Heart right ventricle (tissue), 16 donors: ENCODE measurements around the gene RASSF8. TPM values are rescaled to one million over a fixed set of nuclear protein-coding genes. Genes with fewer than 3 reads are reported as not detected.
A peak's percentile ranks its signal among the peaks of the same experiment; 100 is the strongest.

Experiments used
- ATAC-seq, 8 donors: fragments of 200-7000 bp; cut with Tn5 transposase; one replicate each; pipeline ENCODE4 v1.9.1; 2020; ENCODE audit warnings: mild to moderate bottlenecking in 8 of 8, moderate library complexity in 8 of 8, moderate number of reproducible peaks in 1 of 8
- DNase-seq, 2 donors: peaks; one replicate each; pipeline ENCODE4 v3.0.0-alpha.2; 2020
- H3K27ac ChIP-seq, 10 donors: fragments of 200-600 bp; sonication (generic) in 2 of 10; one replicate each; pipeline versions ENCODE4 v1.5.0 to v1.8.0; 2020 to 2022; ENCODE audit warnings: mild to moderate bottlenecking in 3 of 10
- H3K27me3 ChIP-seq, 7 donors: fragments of 200-600 bp; one replicate each; pipeline ENCODE4 v1.8.0; 2021 to 2022; ENCODE audit warnings: mild to moderate bottlenecking in 2 of 7
- H3K36me3 ChIP-seq, 9 donors: fragments of 200-600 bp; sonication (generic) in 1 of 9; one replicate each; pipeline versions ENCODE4 v1.5.0 to v1.8.0; 2020 to 2022; ENCODE audit warnings: mild to moderate bottlenecking in 2 of 9
- H3K4me1 ChIP-seq, 9 donors: fragments of 200-600 bp; sonication (generic) in 1 of 9; one replicate each; pipeline versions ENCODE4 v1.5.0 to v1.8.0; 2020 to 2022; ENCODE audit warnings: mild to moderate bottlenecking in 4 of 9
- H3K4me3 ChIP-seq, 10 donors: fragments of 200-600 bp; sonication (generic) in 2 of 10; one replicate each; pipeline versions ENCODE4 v1.5.0 to v1.8.0; 2020 to 2022; ENCODE audit warnings: mild to moderate bottlenecking in 7 of 10, moderate library complexity in 2 of 10
- H3K9me3 ChIP-seq, 11 donors: fragments of 200-600 bp in 10 of 11; sonication (generic) in 2 of 11; one replicate each; pipeline versions ENCODE4 v1.5.0 to v1.8.0; 2013 to 2022; ENCODE audit warnings: mild to moderate bottlenecking in 2 of 11, control low read depth in 1 of 11, moderate library complexity in 1 of 11
- WGBS, 2 donors: extraction: QIAGEN DNeasy Blood & Tissue Kit; methylation state at CpG; one replicate each; pipeline ENCODE4 v1.1.7; 2013; ENCODE audit warnings: inconsistent platforms in 1 of 2; 5-methylcytosine and 5-hydroxymethylcytosine counted together
- intact Hi-C, 10 donors: fragments of 100-400 bp; cut with DNase I; formaldehyde crosslinking; loops; one replicate each; pipeline versions ENCODE4 v1.11.1 to v1.14.2; 2022
- polyA plus RNA-seq, 2 donors: library from polyadenylated mRNA; stranded (reverse); fragments of 200-250 nt; gene quantifications; one replicate each; pipeline ENCODE4 v1.2.3, GENCODE V29; 2013
- total RNA-seq, 10 donors: library from RNA; stranded (reverse); fragmentation: NEBNext Ultra II Directional in 3 of 10; extraction: Animal tissue kit (Norgen Biotek cat#: 25700) in 3 of 10; gene quantifications; one replicate each; pipeline versions ENCODE4 v1.2.1 to v1.2.4, GENCODE V29; 2021 to 2023
- TF ChIP-seq, protein P1 (sequence below), 9 donors: fragments of 200-600 bp; sonication (generic) in 2 of 9; IDR thresholded peaks; one replicate each; pipeline versions ENCODE4 v1.5.0 to v1.8.0; 2021 to 2022; ENCODE audit warnings: antibody characterized with exemption in 9 of 9, mild to moderate bottlenecking in 5 of 9, moderate library complexity in 1 of 9
- donor health status: Arrhythmogenic right ventricular cardiomyopathy.
- donor health status: ischemic (EF 13 %, LVEDD 7.1; RV severe dilation, severe dysfunction).
- donor health status: healthy with polysubstance abuse.
- donor health status: DM: no; HTN: yes; CAD: no.
- donor health status: DM: no; HTN: no; CAD: no.
- donor health status: ischemic (EF 25% LVEDD 6.9; RV normal size, moderate dysfunction).
- donor health status: ischemic (EF 25% LVEDD 5.7; RV mildly dilated, moderate dysfunction).
- donor health status: healthy.
- donor health status: DM: yes; HTN: yes; CAD: no.
- donor health status: Ischemic cardiomyopathy.
- donor health status: ischemic (EF 35%, LVEDD 5.7; RV mildly dilated, moderate dysfunction).
- donor health status: nonischemic (EF 11% LVEDD 7.7; RV severe dilation, severe dysfunction).
- donor health status: DM: yes; HTN: yes; CAD: no.
- donor health status: PGD.
- donor health status: ischemic (EF 29% LVEDD 5.4; RV normal size, mild dysfunction).
- donor health status: nonischemic (EF 23%, LVEDD 6.1; RV moderate dilation, normal function).

RASSF8 gene
- total and polyA plus RNA-seq, 12 donors, result 5.7 to 43.9 (median 28.9) TPM

DNA sequence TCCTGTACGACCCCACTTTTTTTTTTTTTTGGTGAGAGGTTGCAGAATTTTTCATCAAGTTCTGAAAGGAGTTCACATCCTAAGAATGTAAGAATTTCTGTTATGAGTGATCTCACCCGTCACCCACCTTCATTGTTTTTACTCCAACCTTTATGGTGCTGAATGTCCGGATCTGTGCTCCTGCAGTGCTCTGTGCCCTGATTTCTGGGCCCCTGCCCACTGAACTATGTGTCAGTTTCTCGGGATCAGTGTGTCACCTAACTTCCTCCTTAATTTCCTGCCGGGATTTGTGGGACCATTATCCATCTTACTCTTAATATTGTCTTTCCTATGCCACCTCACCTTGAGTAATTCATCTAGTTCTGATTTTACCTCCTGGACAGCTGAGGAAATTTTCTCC is 11.6 kb downstream of the RASSF8 start:
- H3K4me1 ChIP-seq, result peaks cover 3 to 57% (median 16%) of the 10 kb centered on the region in 9 donors
- intact Hi-C loops, result no loop called here

DNA sequence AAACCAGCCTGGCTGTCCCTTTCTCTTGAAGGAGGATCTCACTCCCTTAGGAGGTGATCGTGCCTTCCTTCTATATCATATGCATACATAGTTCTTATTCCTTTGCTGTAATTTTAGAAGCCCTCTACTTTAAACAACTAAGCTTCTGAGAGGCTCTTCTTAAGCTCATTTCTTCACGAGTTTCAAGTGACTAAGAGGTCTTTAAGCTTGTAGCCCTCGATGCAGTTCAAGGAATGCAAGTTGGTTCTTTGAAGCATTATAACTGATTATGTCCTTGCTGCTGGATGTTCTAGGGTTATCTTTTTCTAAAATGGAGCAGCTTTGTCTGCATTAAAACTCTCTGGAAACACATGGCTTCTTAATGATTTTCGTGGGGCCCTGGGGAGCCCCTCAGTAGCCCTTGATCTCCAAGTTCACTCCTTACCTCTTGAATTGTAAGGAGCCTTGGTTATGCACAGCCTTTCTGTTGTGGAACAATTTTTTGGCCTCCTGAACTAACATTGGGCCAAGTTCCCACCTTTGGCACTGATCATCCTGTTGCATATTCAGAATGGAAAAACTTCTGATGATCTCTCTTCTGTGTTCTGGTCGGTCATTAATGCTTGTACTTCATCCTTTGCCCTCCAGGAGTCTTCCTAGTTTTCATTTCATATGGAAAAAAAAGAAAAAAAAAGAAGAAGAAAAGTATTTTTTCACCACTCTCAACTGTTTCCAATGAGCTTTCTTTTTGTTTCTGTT is 12.6 kb downstream of the RASSF8 start:
- TF ChIP-seq, protein P1, sequence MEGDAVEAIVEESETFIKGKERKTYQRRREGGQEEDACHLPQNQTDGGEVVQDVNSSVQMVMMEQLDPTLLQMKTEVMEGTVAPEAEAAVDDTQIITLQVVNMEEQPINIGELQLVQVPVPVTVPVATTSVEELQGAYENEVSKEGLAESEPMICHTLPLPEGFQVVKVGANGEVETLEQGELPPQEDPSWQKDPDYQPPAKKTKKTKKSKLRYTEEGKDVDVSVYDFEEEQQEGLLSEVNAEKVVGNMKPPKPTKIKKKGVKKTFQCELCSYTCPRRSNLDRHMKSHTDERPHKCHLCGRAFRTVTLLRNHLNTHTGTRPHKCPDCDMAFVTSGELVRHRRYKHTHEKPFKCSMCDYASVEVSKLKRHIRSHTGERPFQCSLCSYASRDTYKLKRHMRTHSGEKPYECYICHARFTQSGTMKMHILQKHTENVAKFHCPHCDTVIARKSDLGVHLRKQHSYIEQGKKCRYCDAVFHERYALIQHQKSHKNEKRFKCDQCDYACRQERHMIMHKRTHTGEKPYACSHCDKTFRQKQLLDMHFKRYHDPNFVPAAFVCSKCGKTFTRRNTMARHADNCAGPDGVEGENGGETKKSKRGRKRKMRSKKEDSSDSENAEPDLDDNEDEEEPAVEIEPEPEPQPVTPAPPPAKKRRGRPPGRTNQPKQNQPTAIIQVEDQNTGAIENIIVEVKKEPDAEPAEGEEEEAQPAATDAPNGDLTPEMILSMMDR (IDR thresholded peaks at IDR 0.05), result peak in 4 of 9 donors; percentile 14 to 31 (median 20)
- ATAC-seq (peak in 3 of 8 donors; percentile 32 to 45 (median 43)), DNase-seq (no peak)
- Histone ChIP-seq H3K36me3 (no peaks in the 10 kb centered on the region), H3K4me3 (no peak overlapping the region), H3K27ac (no peak overlapping the region), H3K27me3 (no peaks in the 10 kb centered on the region), H3K4me1 (peaks cover 3 to 67% (median 23%) of the 10 kb centered on the region in 9 donors), H3K9me3 (no peaks in the 10 kb centered on the region)
- WGBS, 2 donors, result 79 to 82% methylated on average over 5 of the region's 5 CpGs
- intact Hi-C loops, result no loop called here

More for the DNA sequence above, 11.6 kb downstream of the RASSF8 start:
- H3K4me3 ChIP-seq, result no peak overlapping the region
- no peak overlapping the region for H3K27ac ChIP-seq
- TF ChIP-seq, protein P1 (IDR thresholded peaks at IDR 0.05), result no peak
- H3K27me3 ChIP-seq, result no peaks in the 10 kb centered on the region
- H3K36me3 ChIP-seq, result no peaks in the 10 kb centered on the region
- H3K9me3 ChIP-seq, result no peaks in the 10 kb centered on the region
- 73 to 75% methylated on average over 5 of the region's 5 CpGs for WGBS, 2 donors
- DNase-seq (no peak), ATAC-seq (peak in 1 of 8 donors; percentile 26)

DNA sequence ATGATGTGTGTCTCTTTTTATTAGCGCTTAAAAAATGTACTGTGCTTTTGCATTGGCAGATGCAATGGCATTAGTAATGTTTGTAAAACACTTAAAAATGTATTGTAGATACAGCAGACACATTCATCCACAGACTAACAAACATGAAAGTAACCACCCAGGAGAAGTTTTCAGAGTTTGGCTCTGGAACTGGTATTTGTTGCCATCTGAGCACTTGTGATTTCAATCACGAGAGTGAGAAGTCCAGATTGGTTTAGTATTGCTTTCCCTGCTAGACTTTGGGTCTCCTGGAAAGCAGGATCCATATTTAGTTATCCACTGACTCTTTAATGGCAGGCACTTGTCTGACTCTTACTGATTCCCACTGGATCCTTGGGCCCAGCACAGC is 13.2 kb downstream of the RASSF8 start:
- WGBS, 2 donors, result 51 to 69% methylated on average over 2 of the region's 2 CpGs
- H3K36me3 ChIP-seq, result no peaks in the 10 kb centered on the region
- no peaks in the 10 kb centered on the region for H3K27me3 ChIP-seq
- no peak overlapping the region for H3K27ac ChIP-seq
- intact Hi-C loops, result no loop called here
- peaks cover 3 to 72% (median 23%) of the 10 kb centered on the region in 9 donors for H3K4me1 ChIP-seq
- H3K4me3 ChIP-seq, result no peak overlapping the region
- TF ChIP-seq, protein P1 (IDR thresholded peaks at IDR 0.05), result no peak
- ATAC-seq (no peak), DNase-seq (no peak)
- no peaks in the 10 kb centered on the region for H3K9me3 ChIP-seq

DNA sequence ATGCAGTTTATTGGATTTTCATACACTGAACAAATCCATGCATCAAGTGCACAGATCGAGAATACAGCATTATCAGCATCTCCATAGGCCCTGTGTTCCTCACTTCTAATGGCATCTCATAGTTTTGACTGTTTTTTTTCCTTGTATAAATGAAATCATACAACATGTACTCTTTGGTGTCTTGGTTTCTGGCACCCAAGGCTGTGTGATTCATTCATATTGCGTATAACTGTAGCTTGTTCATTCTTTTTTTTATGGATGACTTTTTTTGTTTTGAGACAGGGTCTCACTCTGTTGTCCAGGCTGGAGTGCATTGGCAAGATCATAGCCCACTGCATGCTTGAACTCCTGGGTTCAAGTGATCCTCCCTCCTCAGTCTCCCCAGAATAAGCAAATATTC is 14.3 kb downstream of the RASSF8 start:
- ATAC-seq (no peak), DNase-seq (no peak)
- WGBS, 2 donors, result 90 to 96% methylated on average over 2 of the region's 2 CpGs
- no peak overlapping the region for H3K27ac ChIP-seq
- no peaks in the 10 kb centered on the region for H3K9me3 ChIP-seq
- no peaks in the 10 kb centered on the region for H3K27me3 ChIP-seq
- intact Hi-C loops, result no loop called here
- no peaks in the 10 kb centered on the region for H3K36me3 ChIP-seq
- H3K4me1 ChIP-seq, result peaks cover 3 to 82% (median 24%) of the 10 kb centered on the region in 9 donors
- H3K4me3 ChIP-seq, result no peak overlapping the region
- TF ChIP-seq, protein P1 (IDR thresholded peaks at IDR 0.05), result no peak
